Body of pancreas (tissue), 4 donors: ENCODE measurements around the gene RAB11FIP4.

Experiments used
- POLR2A ChIP-seq, 3 donors: fragments of 450-650 bp; IDR thresholded peaks; one replicate each; pipeline ENCODE4 v1.6.1; 2016; ENCODE audit warnings: antibody characterized with exemption in 3 of 3, mild to moderate bottlenecking in 2 of 3
- TF ChIP-seq, protein P1 (sequence below), 7 experiments: fragments of 450-650 bp in 4 of 7; fragments of 200-600 bp in 3 of 7; sonication (generic) in 3 of 7; IDR thresholded peaks; one replicate each; pipeline ENCODE4 v1.5.1; 2016 to 2019; ENCODE audit warnings: antibody characterized with exemption in 7 of 7

DNA sequence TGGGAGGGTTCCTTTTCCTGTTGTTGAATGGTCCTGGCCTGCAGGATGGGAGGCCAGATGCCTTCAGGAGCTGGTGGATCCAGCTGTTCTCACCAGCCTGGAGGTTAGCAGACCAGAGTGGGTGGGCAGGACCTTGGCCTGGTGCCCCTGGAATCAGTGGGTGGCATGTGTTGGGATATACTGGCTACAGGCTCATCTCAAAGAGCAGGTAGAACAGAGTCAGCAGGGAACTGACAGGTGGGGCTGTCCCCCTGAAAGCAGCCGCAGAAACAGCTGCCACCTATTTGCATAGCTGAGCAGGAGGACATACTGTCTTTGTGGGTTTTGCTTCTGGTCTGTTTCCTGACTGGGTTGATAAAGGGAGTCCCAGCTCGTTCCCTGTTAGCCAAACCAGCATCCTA lies 144.1 kb downstream of the RAB11FIP4 start:
- TF ChIP-seq, protein P1, sequence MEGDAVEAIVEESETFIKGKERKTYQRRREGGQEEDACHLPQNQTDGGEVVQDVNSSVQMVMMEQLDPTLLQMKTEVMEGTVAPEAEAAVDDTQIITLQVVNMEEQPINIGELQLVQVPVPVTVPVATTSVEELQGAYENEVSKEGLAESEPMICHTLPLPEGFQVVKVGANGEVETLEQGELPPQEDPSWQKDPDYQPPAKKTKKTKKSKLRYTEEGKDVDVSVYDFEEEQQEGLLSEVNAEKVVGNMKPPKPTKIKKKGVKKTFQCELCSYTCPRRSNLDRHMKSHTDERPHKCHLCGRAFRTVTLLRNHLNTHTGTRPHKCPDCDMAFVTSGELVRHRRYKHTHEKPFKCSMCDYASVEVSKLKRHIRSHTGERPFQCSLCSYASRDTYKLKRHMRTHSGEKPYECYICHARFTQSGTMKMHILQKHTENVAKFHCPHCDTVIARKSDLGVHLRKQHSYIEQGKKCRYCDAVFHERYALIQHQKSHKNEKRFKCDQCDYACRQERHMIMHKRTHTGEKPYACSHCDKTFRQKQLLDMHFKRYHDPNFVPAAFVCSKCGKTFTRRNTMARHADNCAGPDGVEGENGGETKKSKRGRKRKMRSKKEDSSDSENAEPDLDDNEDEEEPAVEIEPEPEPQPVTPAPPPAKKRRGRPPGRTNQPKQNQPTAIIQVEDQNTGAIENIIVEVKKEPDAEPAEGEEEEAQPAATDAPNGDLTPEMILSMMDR (IDR thresholded peaks at IDR 0.05): no peak
- no peak for TF ChIP-seq POLR2A (IDR thresholded peaks at IDR 0.05)
